GM18511 (cell line): ENCODE measurements around the gene PDGFA.

Experiments
- ATAC-seq: cut with Tn5 transposase; IDR thresholded peaks from one replicate; pipeline ENCODE4 v1.9.1; 2021; ENCODE audit warnings: mild to moderate bottlenecking, moderate library complexity; ENCODE audit not compliant: unreplicated experiment

Gene PDGFA

GRCh38 chr7:505171-505570 lies 14.5 kb downstream of the PDGFA start:
- ATAC-seq, result no peak

- ATAC-seq, result no peak
These were observed 15.2 kb downstream of the PDGFA start for GRCh38 chr7:504221-505111.

DNA sequence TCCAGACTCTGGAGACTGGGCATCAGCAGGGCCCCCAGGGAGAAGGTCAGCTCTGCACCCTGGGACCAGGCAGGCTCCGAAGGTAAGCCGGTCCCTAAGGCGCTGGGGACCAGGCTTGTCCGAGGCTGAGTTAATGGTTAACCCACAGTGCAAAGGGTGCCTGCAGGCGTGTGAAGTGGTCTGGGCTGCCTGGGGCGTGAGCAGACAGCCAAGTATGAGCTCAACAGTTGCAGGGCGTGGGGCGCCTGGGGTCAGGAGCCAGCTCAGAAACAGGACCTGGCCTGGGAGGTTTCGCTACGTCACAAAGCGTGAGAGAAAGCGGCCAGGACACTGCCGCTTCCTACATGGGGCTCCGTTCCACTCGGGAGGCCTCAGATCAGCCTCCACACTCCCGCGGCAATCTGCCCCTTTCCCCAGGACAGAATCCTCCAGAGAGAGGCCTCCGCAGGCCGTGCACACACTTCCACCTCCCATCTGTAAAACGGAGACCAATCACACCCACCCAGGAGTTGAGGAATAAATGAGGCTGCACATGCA lies 16.0 kb downstream of the PDGFA start:
- ATAC-seq, result no peak

DNA sequence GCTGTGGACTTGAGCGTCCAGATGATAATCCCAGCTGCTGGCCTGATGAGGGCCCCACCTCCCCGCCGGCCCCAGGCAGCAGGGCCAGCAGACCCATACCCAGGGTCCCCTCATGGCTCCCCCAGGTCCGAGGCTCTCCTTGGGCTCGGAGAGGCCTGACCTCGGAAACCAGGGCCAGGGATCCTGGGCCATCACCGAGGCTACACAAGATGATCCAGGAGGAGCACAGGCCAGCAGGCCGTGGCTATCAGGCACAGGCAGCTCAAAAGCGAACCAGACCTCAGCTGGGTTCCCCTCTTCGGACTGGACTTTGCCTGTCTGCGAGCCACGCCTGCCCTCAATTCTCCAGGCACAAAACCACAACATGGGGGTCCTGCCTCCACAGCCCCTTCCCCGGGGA lies 17.4 kb downstream of the PDGFA start:
- no peak for ATAC-seq

GRCh38 chr7:501526-501925 lies 18.1 kb downstream of the PDGFA start:
- no peak for ATAC-seq

DNA sequence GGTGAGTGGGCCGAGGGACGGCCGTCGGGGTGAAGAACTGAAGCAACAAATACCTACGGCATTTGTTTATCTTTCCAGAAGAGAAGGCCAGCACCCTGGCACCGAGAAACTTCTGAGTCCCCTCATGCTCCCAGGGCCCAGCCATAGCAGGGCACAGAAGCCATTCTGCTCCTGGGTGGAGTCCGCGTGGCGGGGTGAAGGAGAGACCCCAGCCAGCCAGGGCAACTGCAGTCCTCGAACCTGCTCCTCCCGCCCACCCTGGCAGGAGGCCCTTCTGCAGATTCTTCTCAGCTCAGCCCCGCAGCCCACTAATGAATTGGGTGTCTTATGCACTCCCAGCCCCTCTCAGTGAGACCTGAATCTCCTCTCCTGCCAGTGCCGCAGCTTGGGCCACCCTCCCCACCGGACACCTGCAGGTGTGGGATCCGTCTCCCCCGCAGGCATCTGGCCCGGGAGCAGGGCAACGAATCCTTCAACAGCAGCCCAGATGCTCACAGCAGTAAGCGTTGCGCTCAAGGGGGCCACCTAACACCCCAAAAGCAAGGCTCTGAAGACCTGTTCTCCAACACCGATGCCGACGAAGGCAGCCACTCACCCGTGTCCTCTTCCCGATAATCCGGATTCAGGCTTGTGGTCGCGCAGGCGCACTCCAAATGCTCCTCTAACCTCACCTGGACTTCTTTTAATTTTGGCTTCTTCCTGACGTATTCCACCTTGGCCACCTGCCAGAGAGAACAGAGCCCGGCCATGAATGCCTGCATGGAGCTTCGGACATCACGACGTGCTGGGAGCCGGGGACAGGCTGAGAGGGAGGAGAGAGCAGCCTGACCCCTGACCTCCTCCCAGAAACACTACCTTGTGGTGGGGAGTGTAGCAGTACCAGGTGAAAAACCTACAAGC lies 18.9 kb downstream of the PDGFA start:
- no peak for ATAC-seq

GRCh38 chr7:499853-500485 lies 19.7 kb downstream of the PDGFA start:
- no peak for ATAC-seq

DNA sequence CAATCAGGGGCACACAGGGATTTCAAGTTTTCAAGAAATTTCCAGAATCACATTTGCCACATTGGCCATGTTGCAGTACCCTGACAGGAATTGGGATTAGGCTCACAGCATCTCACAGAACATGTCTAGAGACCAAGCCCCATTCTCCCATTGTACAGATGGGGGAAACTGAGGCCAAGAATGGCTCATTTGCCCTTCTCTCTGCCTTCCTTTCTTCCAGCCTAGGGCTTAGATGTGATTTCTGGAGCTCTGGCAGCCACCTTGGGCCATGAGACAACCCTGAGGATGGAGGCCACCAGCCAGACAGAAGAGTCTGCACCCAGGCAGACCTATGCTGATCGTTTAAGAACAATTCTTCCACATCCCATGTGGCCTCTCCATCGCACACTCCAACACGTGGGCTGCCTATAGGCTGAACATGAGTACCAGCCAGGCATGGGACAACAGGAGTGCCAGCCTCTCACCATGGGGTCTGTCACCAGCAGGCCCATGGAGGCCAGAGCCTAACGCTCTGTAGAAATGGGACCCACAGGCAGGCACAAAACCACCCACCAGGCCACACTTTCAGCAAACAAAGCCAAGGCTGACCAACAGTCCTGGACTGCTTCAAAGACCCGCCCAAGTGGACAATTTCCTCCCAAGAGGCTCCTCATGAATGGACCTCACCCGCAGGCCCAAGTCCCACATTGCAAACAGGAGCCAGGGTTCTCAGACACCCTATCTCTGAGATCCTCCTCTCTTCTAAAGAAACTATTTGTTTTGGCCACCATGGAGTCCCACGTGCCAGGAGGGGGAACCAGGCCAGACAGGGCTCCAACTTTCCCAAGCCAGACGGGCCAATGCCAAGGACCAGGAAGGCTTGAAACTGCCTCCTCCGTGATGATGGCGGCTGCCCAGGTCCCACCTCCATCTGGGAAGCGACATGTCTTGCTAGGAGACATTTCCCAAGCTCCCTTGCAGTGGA lies 20.7 kb downstream of the PDGFA start:
- ATAC-seq, result no peak

DNA sequence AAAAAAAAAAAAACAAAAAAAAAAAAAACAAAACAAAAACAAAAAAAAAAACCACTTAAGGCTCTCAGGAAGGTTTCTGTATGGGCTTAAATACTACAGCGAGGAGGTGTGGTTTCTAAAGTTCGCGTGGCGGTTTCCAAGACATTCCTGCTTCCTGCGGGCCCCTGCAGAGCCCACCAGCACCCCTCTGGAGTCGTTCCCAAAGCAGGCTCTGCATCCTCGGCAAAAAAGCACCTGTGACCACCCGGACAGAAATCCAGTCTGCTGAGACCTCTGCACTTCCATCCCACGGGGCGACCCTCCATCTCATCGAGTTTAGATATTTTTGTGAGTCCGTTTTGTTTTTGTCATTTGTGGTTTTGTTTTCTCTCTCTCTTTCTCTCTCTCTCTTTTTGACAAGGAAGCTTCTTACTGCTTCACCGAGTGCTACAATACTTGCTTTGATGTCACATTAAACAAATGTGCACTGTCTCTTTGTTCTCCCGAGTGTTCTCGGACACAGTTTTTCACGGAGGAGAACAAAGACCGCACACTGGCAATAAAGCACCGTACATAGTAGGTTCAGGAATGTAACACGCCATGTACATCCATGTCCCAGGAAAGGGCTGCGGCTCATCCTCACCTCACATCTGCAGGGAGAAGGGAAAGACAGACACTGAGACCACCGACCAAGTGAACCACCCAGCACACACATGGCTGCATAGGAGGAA lies 21.5 kb downstream of the PDGFA start:
- no peak for ATAC-seq

- no peak for ATAC-seq
These were observed 22.3 kb downstream of the PDGFA start for GRCh38 chr7:497346-497745.

GRCh38 chr7:496528-497295 lies 22.9 kb downstream of the PDGFA start:
- no peak for ATAC-seq

DNA sequence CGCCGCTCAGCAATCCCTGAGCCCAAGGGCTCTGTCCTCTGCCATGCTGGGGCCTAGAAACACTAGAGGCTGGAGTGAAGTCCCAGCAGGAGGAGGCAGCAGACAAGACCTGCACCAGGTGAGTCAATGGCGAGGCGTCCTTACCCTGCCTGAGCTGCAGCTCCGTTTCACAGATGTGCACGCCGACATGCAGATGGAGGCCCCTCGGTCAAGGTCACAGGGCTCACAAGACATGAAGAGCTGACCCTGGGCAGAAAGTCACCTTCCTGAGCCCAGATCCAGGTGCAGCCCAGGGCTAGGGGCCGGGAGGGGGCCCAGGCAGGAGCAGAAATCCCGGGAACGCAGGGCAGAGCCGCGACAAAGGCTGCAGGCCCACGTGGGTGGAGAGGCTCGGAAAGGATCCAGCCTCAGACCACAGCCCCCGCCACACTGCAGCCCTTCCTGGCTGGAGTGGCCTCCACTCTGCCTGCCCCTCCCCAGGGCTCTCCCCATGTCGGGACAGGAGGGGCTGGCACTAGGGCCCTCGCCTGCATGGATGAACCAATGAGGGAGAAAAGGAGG lies 23.8 kb downstream of the PDGFA start:
- no peak for ATAC-seq

DNA sequence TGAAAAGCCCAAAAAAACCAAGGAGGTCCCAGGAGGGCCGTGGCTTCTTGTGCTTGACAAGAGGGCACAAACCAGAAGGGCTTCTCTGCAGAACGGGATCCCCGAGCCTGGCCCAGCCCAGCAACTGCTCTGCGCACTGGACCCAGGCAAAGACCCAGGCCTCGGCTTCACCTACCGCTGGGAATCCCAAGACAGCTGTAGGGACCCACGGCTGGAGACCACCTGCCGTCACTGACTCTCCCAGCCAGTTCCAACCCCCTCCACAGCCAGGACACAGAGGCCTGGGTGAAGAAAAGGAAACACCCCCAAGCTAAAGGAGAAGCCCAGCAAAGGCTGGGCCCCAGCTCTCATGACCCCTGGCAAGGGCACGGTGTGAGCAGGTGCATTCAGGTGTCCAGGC lies 24.3 kb downstream of the PDGFA start:
- no peak for ATAC-seq

GRCh38 chr7:494906-495305 lies 24.7 kb downstream of the PDGFA start:
- ATAC-seq, result no peak

- no peak for ATAC-seq
These were observed 25.4 kb downstream of the PDGFA start for GRCh38 chr7:494259-494687.

GRCh38 chr7:493661-494251 lies 25.9 kb downstream of the PDGFA start:
- no peak for ATAC-seq

DNA sequence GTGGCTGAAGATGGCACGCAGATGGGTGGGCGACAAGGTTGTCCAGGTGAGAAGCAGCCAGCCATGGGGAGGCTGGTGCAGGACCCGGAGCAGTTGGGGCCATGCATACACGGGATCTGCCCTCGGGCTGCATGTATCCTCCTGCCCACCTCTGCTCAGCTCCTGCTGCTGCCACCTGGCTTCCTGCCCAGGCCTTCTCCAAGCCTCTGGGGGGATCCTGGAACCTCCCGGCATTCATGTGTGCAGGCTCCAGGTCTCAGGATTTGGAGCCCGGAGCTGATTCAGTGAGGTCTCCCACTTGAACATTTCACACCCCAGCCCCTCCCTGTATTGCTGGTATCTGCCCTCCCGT lies 27.0 kb downstream of the PDGFA start:
- ATAC-seq, result no peak
